ENCODE measurements around the gene IL17D.
A peak's percentile ranks its signal among the peaks of the same experiment; 100 is the strongest.
"Not testable (repeated sequence)": the region's sequence is repeated elsewhere in the genome, so short reads cannot be mapped to it uniquely, and the experiment has no call there.

Gene IL17D

GRCh38 chr13:20669162-20669561, 34.3 kb upstream of the IL17D start:
- no peak overlapping the region for H3K4me3 ChIP-seq (ENCODE audit: low read depth, low read length)
- no peak for DNase-seq (ENCODE audit: low read depth)
- TF ChIP-seq, protein P1, sequence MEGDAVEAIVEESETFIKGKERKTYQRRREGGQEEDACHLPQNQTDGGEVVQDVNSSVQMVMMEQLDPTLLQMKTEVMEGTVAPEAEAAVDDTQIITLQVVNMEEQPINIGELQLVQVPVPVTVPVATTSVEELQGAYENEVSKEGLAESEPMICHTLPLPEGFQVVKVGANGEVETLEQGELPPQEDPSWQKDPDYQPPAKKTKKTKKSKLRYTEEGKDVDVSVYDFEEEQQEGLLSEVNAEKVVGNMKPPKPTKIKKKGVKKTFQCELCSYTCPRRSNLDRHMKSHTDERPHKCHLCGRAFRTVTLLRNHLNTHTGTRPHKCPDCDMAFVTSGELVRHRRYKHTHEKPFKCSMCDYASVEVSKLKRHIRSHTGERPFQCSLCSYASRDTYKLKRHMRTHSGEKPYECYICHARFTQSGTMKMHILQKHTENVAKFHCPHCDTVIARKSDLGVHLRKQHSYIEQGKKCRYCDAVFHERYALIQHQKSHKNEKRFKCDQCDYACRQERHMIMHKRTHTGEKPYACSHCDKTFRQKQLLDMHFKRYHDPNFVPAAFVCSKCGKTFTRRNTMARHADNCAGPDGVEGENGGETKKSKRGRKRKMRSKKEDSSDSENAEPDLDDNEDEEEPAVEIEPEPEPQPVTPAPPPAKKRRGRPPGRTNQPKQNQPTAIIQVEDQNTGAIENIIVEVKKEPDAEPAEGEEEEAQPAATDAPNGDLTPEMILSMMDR (conservative IDR thresholded peaks at IDR 0.05; ENCODE audit: low read depth, low read length), result no peak

DNA sequence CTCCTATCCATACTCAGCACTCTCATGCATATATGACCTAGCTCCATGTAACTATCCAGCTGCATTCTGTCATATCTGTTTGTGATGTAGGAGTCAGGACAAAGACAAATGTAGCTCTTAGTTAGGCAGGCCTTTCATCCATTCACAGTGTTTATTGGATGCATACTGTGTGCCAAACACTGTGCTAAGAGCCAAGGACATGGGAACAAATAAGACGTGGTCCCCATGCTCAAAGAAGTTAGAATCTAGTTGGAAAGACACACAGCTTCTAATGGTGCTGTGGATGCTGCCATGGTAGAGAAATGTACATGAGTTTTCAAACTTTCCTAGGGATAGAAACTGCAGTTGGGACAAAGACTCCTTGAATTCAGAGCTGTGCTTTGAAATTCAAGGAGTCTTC, 31.7 kb upstream of the IL17D start:
- TF ChIP-seq, protein P1 (conservative IDR thresholded peaks at IDR 0.05; ENCODE audit: low read depth, low read length), result no peak
- no peak overlapping the region for H3K4me3 ChIP-seq (ENCODE audit: low read depth, low read length)
- DNase-seq (ENCODE audit: low read depth), result no peak

GRCh38 chr13:20672772-20673171, 30.7 kb upstream of the IL17D start:
- peak; percentile 79 for DNase-seq (ENCODE audit: low read depth)
- TF ChIP-seq, protein P1 (conservative IDR thresholded peaks at IDR 0.05; ENCODE audit: low read depth, low read length), result no peak
- H3K4me3 ChIP-seq (ENCODE audit: low read depth, low read length), result no peak overlapping the region

DNA sequence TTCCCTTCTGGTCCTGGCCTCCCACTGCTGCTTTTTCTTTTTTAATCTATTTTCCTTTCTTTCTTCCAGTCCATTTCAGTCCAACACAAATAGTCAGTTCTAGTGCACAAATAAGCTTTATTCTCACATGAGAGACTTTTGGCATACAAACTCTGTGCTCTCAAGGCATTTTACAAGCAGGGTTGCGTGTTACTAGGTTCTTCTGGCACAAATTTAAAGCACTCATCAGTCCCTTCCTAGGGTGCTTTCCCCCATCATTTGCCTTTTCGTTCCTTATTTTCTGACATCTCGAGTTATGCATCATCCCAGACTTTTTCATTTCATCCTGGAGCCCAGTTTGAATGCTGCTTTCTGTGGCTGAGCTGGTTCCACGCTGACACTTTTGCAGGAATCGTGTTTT, 29.8 kb upstream of the IL17D start:
- H3K4me3 ChIP-seq (ENCODE audit: low read depth, low read length), result no peak overlapping the region
- TF ChIP-seq, protein P1 (conservative IDR thresholded peaks at IDR 0.05; ENCODE audit: low read depth, low read length), result no peak

DNA sequence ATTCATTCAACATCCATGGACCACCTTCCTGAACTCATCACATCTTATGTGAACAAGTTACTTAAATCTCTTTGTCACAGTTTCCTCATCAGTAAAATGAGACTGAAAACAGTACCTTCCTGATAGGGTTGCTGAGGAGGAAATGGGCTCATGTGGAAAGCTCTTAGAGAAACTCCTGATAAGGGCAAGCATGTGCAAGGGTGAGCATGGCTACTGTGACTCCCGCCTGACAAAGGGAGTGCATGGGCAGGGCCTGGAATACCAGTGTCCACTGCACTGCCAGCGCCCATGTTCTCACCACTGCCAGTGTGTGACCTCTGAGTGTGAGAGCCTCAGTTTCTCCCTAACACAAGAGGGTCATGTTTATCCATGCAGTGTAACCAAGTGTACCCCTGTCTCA, 27.3 kb upstream of the IL17D start:
- DNase-seq (ENCODE audit: low read depth), result no peak
- TF ChIP-seq, protein P1 (conservative IDR thresholded peaks at IDR 0.05; ENCODE audit: low read depth, low read length), result no peak
- H3K4me3 ChIP-seq (ENCODE audit: low read depth, low read length), result no peak overlapping the region

More for the DNA sequence above, 29.8 kb upstream of the IL17D start:
- DNase-seq (ENCODE audit: low read depth), result no peak

- not testable (repeated sequence) for H3K4me3 ChIP-seq (ENCODE audit: low read depth, low read length); DNase-seq (ENCODE audit: low read depth)
Observed at GRCh38 chr13:20678606-20679005, 24.9 kb upstream of the IL17D start.

- no peak for DNase-seq (ENCODE audit: low read depth)
- H3K4me3 ChIP-seq (ENCODE audit: low read depth, low read length), result no peak overlapping the region
- TF ChIP-seq, protein P1 (conservative IDR thresholded peaks at IDR 0.05; ENCODE audit: low read depth, low read length), result no peak
Observed at GRCh38 chr13:20679879-20680278, 23.6 kb upstream of the IL17D start.

Data from choroid plexus epithelial cell (primary cell).